H9 (cell line): ENCODE measurements around the gene UST. TPM values are rescaled to one million over a fixed set of nuclear protein-coding genes. Genes with fewer than 3 reads are reported as not detected.
A peak's percentile ranks its signal among the peaks of the same experiment; 100 is the strongest.

ENCODE experiments used
- DNase-seq: peaks from one replicate; pipeline ENCODE4 v3.0.0-alpha.2; 2017
- H2AFZ ChIP-seq: one replicate; pipeline ENCODE4 v1.6.1; 2013; ENCODE audit warnings: mild to moderate bottlenecking, low read length, control low read depth, moderate library complexity
- H2AK5ac ChIP-seq: 2 replicates; pipeline ENCODE4 v1.6.1; 2013; ENCODE audit warnings: low read length, control low read depth, mixed read lengths; ENCODE audit not compliant: insufficient read length
- H2BK120ac ChIP-seq: one replicate; pipeline ENCODE4 v1.6.1; 2013; ENCODE audit warnings: low read depth, mild to moderate bottlenecking, low read length, control low read depth, inconsistent platforms; ENCODE audit not compliant: poor library complexity, severe bottlenecking
- H2BK12ac ChIP-seq: 2 replicates; pipeline ENCODE4 v1.6.1; 2013; ENCODE audit warnings: low read length, control low read depth, mixed read lengths, low read depth; ENCODE audit not compliant: insufficient read length
- H2BK15ac ChIP-seq: 2 replicates; pipeline ENCODE4 v1.6.1; 2013; ENCODE audit warnings: low read depth, low read length, control low read depth
- H2BK20ac ChIP-seq: one replicate; pipeline ENCODE4 v1.6.1; 2013; ENCODE audit warnings: low read depth, mild to moderate bottlenecking, low read length, control low read depth, inconsistent platforms; ENCODE audit not compliant: poor library complexity, severe bottlenecking
- H2BK5ac ChIP-seq: 2 replicates; pipeline ENCODE4 v1.6.1; 2013; ENCODE audit warnings: low read length, control low read depth, mixed read lengths; ENCODE audit not compliant: insufficient read length
- H3K14ac ChIP-seq: 2 replicates; pipeline ENCODE4 v1.6.1; 2013; ENCODE audit warnings: low read length, control low read depth; ENCODE audit not compliant: insufficient read depth
- H3K18ac ChIP-seq: 2 replicates; pipeline ENCODE4 v1.6.1; 2013; ENCODE audit warnings: low read depth, mild to moderate bottlenecking, mixed read lengths, low read length, control low read depth; ENCODE audit not compliant: insufficient read length
- H3K23ac ChIP-seq: 2 replicates; pipeline ENCODE4 v1.6.1; 2013; ENCODE audit warnings: low read length, control low read depth, mixed read lengths, low read depth; ENCODE audit not compliant: insufficient read length
- H3K23me2 ChIP-seq: 2 replicates; pipeline ENCODE4 v1.6.1; 2013; ENCODE audit warnings: low read depth, mild to moderate bottlenecking, mixed read lengths, low read length, control low read depth; ENCODE audit not compliant: insufficient read length, poor library complexity, severe bottlenecking
- H3K27ac ChIP-seq: 2 replicates; pipeline ENCODE4 v1.5.1; 2013; ENCODE audit warnings: low read length, control low read depth, mixed read lengths, low read depth; ENCODE audit not compliant: insufficient read length
- H3K27me3 ChIP-seq: 2 replicates; pipeline ENCODE4 v1.6.1; 2013; ENCODE audit warnings: low read length, control low read depth, inconsistent platforms; ENCODE audit not compliant: insufficient read depth
- H3K4ac ChIP-seq: 2 replicates; pipeline ENCODE4 v1.6.1; 2013; ENCODE audit warnings: low read depth, mild to moderate bottlenecking, control low read depth, inconsistent platforms, low read length, moderate library complexity
- H3K4me1 ChIP-seq: 2 replicates; pipeline ENCODE4 v1.6.1; 2013; ENCODE audit warnings: low read length, control low read depth, inconsistent platforms; ENCODE audit not compliant: insufficient read depth
- H3K4me2 ChIP-seq: 2 replicates; pipeline ENCODE4 v1.6.1; 2013; ENCODE audit warnings: low read length, control low read depth, mixed read lengths; ENCODE audit not compliant: insufficient read length, insufficient read depth
- H3K56ac ChIP-seq: 2 replicates; pipeline ENCODE4 v1.6.1; 2013; ENCODE audit warnings: low read depth, mild to moderate bottlenecking, mixed read lengths, low read length, control low read depth; ENCODE audit not compliant: insufficient read length
- H3K79me1 ChIP-seq: 2 replicates; pipeline ENCODE4 v1.6.1; 2013; ENCODE audit warnings: low read depth, mild to moderate bottlenecking, moderate library complexity, low read length, control low read depth, inconsistent platforms; ENCODE audit not compliant: insufficient read depth, poor library complexity, severe bottlenecking
- H3K79me2 ChIP-seq: 2 replicates; pipeline ENCODE4 v1.6.1; 2013; ENCODE audit warnings: low read length, control low read depth, inconsistent platforms; ENCODE audit not compliant: insufficient read depth
- H3K9ac ChIP-seq: 2 replicates; pipeline ENCODE4 v1.6.1; 2013; ENCODE audit warnings: low read length, control low read depth, mixed read lengths; ENCODE audit not compliant: insufficient read length; ENCODE audit errors: extremely low read depth
- H3K9me3 ChIP-seq: one replicate; pipeline ENCODE4 v1.6.1; 2013; ENCODE audit warnings: low read depth, low read length, inconsistent platforms; ENCODE audit not compliant: control insufficient read depth
- H3T11ph ChIP-seq: one replicate; pipeline ENCODE4 v1.6.1; 2013; ENCODE audit warnings: mild to moderate bottlenecking, low read length, control low read depth, inconsistent platforms
- H4K20me1 ChIP-seq: one replicate; pipeline ENCODE4 v1.6.1; 2013; ENCODE audit not compliant: control insufficient read depth, insufficient read length, insufficient read depth
- H4K5ac ChIP-seq: 2 replicates; pipeline ENCODE4 v1.6.1; 2013; ENCODE audit warnings: low read depth, mild to moderate bottlenecking, mixed read lengths, low read length, control low read depth; ENCODE audit not compliant: insufficient read length
- H4K8ac ChIP-seq: replicated peaks from 2 replicates; pipeline ENCODE4 v1.6.1; 2013; ENCODE audit warnings: low read length, control low read depth, mixed read lengths, low read depth; ENCODE audit not compliant: insufficient read length
- H4K91ac ChIP-seq: 2 replicates; pipeline ENCODE4 v1.6.1; 2013; ENCODE audit warnings: low read depth, mild to moderate bottlenecking, moderate library complexity, mixed read lengths, low read length, control low read depth; ENCODE audit not compliant: insufficient read length
- H3K27ac Mint-ChIP-seq, 3 experiments: 2 replicates in 2 of 3; 3 replicates in 1 of 3; pipeline ENCODE4 v1.8.0; 2020 to 2021; ENCODE audit warnings: mixed read lengths in 3 of 3, mild to moderate bottlenecking in 1 of 3, moderate library complexity in 1 of 3
- H3K27me3 Mint-ChIP-seq: 2 replicates; pipeline ENCODE4 v1.8.0; 2021; ENCODE audit warnings: low read depth, mild to moderate bottlenecking, moderate library complexity, mixed read lengths
- H3K36me3 Mint-ChIP-seq, 3 experiments: 2 replicates in 2 of 3; 3 replicates in 1 of 3; pipeline ENCODE4 v1.8.0; 2020 to 2021; ENCODE audit warnings: low read depth in 3 of 3, mixed read lengths in 3 of 3; ENCODE audit not compliant: insufficient read depth in 1 of 3
- H3K4me1 Mint-ChIP-seq, 2 experiments: 2 replicates each; pipeline ENCODE4 v1.8.0; 2020; ENCODE audit warnings: mixed read lengths in 2 of 2
- H3K4me3 Mint-ChIP-seq, 2 experiments: 2 replicates in 1 of 2; 3 replicates in 1 of 2; pipeline ENCODE4 v1.8.0; 2020 to 2021; ENCODE audit warnings: mild to moderate bottlenecking in 2 of 2, mixed read lengths in 2 of 2, moderate library complexity in 1 of 2
- H3K9me3 Mint-ChIP-seq, 2 experiments: 2 replicates in 1 of 2; 3 replicates in 1 of 2; pipeline ENCODE4 v1.8.0; 2020; ENCODE audit warnings: mild to moderate bottlenecking in 2 of 2, mixed read lengths in 2 of 2, moderate library complexity in 1 of 2
- WGBS: extraction: QIAGEN DNeasy Blood & Tissue Kit; methylation state at CpG from one replicate; pipeline ENCODE4 v1.1.7; 2013; ENCODE audit warnings: missing lambda C conversion rate, low lambda C conversion rate, mixed read lengths; ENCODE audit not compliant: insufficient read length; ENCODE audit errors: extremely low coverage; 5-methylcytosine and 5-hydroxymethylcytosine counted together
- total RNA-seq: library from RNA; stranded (reverse); gene quantifications from 2 replicates; pipeline ENCODE4 v1.2.1, GENCODE V29; 2021
- TF ChIP-seq, protein P1 (sequence below): fragments of 200-600 bp; sonication (generic); conservative IDR thresholded peaks from 3 replicates; pipeline ENCODE4 v1.8.0; 2021; ENCODE audit warnings: antibody characterized with exemption, mild to moderate bottlenecking

The UST gene
- total RNA-seq, 1 experiment from 2014 or later = 14.4 TPM

DNA sequence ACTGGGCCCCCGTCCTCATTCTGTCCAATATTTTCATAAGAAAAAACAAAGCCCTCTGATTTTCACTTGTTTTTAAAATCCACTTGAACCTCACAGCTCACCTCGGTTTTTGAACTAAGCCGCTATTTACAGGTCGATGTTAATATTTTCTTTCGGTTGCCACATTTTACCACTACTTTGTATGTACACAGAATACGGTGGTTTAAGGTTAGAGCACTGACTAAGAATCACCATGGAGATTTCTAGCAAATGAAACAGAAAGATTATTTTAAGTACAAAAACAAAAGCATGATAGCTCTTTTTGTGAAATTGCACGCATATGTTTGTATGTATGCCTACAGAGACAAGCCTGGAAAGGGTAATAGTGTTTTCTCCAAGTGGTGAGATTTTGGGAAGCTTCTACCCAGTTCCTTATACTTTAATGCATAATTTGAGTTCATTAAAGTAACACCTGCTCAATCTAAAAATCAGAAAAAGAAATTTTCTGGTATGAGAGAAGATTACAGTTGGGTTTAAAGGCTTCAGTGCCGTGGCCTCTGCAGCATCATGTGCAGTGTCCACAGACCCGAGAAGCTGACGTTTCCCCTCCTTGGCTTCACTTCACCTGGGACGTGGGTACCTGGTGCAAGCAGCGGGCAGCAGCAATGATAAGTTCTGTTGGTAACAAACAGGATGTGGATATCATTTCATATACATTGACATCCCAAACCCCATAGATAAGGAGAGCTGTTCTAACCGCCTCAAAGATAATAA is 144.0 kb downstream of the UST start:
- Histone ChIP-seq H4K91ac (no peak overlapping the region), H2AK5ac (no peak overlapping the region), H3K79me2 (no peaks in the 10 kb centered on the region), H3K18ac (no peak overlapping the region), H3K23me2 (no peaks in the 10 kb centered on the region), H4K8ac (no peak overlapping the region), H3K9ac (no peak overlapping the region), H2AFZ (no peak overlapping the region), H3K9me3 (no peaks in the 10 kb centered on the region), H2BK5ac (no peak overlapping the region), H3K23ac (no peak overlapping the region), H3T11ph (no peak overlapping the region), H4K20me1 (no peaks in the 10 kb centered on the region), H3K14ac (no peak overlapping the region), H3K4me2 (no peak overlapping the region), H2BK12ac (no peak overlapping the region), H3K4ac (no peak overlapping the region), H3K4me1 (0 out of 2 replicates have a peak, but pooled peaks cover 2% of the 10 kb centered on the region), H3K27me3 (no peaks in the 10 kb centered on the region), H3K79me1 (peaks cover 2% of the 10 kb centered on the region), H3K56ac (no peak overlapping the region), H2BK15ac (no peak overlapping the region), H2BK20ac (no peak overlapping the region), H4K5ac (no peak overlapping the region), H2BK120ac (no peak overlapping the region), H3K27ac (no peak overlapping the region)
- Mint-ChIP-seq H3K27me3 (no peaks in the 10 kb centered on the region), H3K36me3 (peaks cover 12 to 23% (median 17%) of the 10 kb centered on the region in 3 experiments; a peak in 6 of 7 replicates), H3K4me3 (no peak overlapping the region), H3K4me1 (peaks cover 2 to 12% of the 10 kb centered on the region in 2 experiments; a peak in 3 of 4 replicates), H3K27ac (peak overlapping the region in 1 of 3 experiments; percentile 50; a peak in 1 of 7 replicates), H3K9me3 (no peaks in the 10 kb centered on the region)
- DNase-seq = no peak
- no CpG with 5 or more reads among the region's 13 CpGs for WGBS
- TF ChIP-seq, protein P1, sequence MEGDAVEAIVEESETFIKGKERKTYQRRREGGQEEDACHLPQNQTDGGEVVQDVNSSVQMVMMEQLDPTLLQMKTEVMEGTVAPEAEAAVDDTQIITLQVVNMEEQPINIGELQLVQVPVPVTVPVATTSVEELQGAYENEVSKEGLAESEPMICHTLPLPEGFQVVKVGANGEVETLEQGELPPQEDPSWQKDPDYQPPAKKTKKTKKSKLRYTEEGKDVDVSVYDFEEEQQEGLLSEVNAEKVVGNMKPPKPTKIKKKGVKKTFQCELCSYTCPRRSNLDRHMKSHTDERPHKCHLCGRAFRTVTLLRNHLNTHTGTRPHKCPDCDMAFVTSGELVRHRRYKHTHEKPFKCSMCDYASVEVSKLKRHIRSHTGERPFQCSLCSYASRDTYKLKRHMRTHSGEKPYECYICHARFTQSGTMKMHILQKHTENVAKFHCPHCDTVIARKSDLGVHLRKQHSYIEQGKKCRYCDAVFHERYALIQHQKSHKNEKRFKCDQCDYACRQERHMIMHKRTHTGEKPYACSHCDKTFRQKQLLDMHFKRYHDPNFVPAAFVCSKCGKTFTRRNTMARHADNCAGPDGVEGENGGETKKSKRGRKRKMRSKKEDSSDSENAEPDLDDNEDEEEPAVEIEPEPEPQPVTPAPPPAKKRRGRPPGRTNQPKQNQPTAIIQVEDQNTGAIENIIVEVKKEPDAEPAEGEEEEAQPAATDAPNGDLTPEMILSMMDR = no peak
